Endothelial cell of umbilical vein (primary cell): Measurements from ENCODE around the gene POMC. TPM values are rescaled to one million over a fixed set of nuclear protein-coding genes. Genes with fewer than 3 reads are reported as not detected.

Experiments
- BruUV-seq: library from RNA; stranded (reverse); fragments of 400-500 nt; replicated peaks from 2 replicates; lab custom pipeline; 2021; lab: Mats Ljungman, UMichigan
- CTCF ChIA-PET: fragments of 300-600, 350-600 bp; sonication (Branson Sonifier 250); formaldehyde crosslinking; loops from one replicate; lab custom pipeline; 2021; ENCODE audit warnings: antibody characterized with exemption, inconsistent platforms; lab: Charles Lee
- POLR2A ChIA-PET: fragments of 300-600, 350-600 bp; sonication (Branson Sonifier 250); formaldehyde crosslinking; loops from one replicate; lab custom pipeline; 2021; ENCODE audit warnings: antibody characterized with exemption, inconsistent platforms; lab: Charles Lee
- DNase-seq: peaks from one replicate; pipeline ENCODE4 v3.0.0-alpha.2; 2011; ENCODE audit warnings: low read depth, low spot score
- FAIRE-seq: peaks from 2 replicates; lab custom pipeline; 2011; peaks lifted over from hg19 to GRCh38; lab: Jason Lieb, UNC
- H2AFZ ChIP-seq: 2 replicates; pipeline ENCODE4 v1.6.0; 2012; ENCODE audit warnings: low read depth, low read length, control low read depth, inconsistent platforms
- H3K27ac ChIP-seq: 2 replicates; pipeline ENCODE4 v1.5.1; 2011; ENCODE audit warnings: low read depth, mild to moderate bottlenecking, control low read depth, low read length, moderate library complexity; ENCODE audit not compliant: insufficient read depth
- H3K27me3 ChIP-seq, 2 experiments: 2 replicates each; pipeline versions ENCODE4 v1.6.0 to v1.6.1; 2011; ENCODE audit warnings: low read length in 2 of 2, mixed read lengths in 1 of 2; ENCODE audit not compliant: control insufficient read depth in 2 of 2, insufficient read depth in 2 of 2
- H3K36me3 ChIP-seq, 2 experiments: 2 replicates in 1 of 2; 3 replicates in 1 of 2; pipeline ENCODE4 v1.5.1; 2011; ENCODE audit warnings: low read length in 2 of 2, mild to moderate bottlenecking in 1 of 2, moderate library complexity in 1 of 2; ENCODE audit not compliant: control insufficient read depth in 2 of 2, insufficient read depth in 2 of 2; ENCODE audit errors: extremely low read depth in 1 of 2
- H3K4me1 ChIP-seq: 3 replicates; pipeline ENCODE4 v1.5.1; 2011; ENCODE audit warnings: mild to moderate bottlenecking, low read length; ENCODE audit not compliant: control insufficient read depth, insufficient read depth; ENCODE audit errors: extremely low read depth
- H3K4me2 ChIP-seq: 2 replicates; pipeline ENCODE4 v1.6.1; 2011; ENCODE audit warnings: low read length, control low read depth, mixed read lengths; ENCODE audit not compliant: insufficient read depth
- H3K4me3 ChIP-seq, 3 experiments: fragments of 200-600 bp in 1 of 3; sonication (generic), shearing (Covaris generic) in 1 of 3; replicated peaks in 1 of 3; 2 replicates each; pipeline ENCODE4 v1.5.1; 2011 to 2016; ENCODE audit warnings: control low read depth in 3 of 3, low read length in 3 of 3, mild to moderate bottlenecking in 2 of 3, inconsistent platforms in 1 of 3, low read depth in 1 of 3, moderate library complexity in 1 of 3; ENCODE audit not compliant: insufficient read depth in 1 of 3
- H3K79me2 ChIP-seq: 2 replicates; pipeline ENCODE4 v1.6.0; 2012; ENCODE audit warnings: low read length, inconsistent platforms; ENCODE audit not compliant: control insufficient read depth, insufficient read depth
- H3K9ac ChIP-seq: replicated peaks from 2 replicates; pipeline ENCODE3; 2011; ENCODE audit warnings: low read length, control low read depth; ENCODE audit not compliant: insufficient read depth; ENCODE audit errors: extremely low read depth
- H3K9me1 ChIP-seq: replicated peaks from 3 replicates; pipeline ENCODE4 v1.6.0; 2011; ENCODE audit warnings: mild to moderate bottlenecking, low read length; ENCODE audit not compliant: control insufficient read depth, insufficient read depth; ENCODE audit errors: extremely low read depth
- H3K9me3 ChIP-seq: replicated peaks from 2 replicates; pipeline ENCODE4 v1.5.1; 2012; ENCODE audit warnings: low read length, inconsistent platforms; ENCODE audit not compliant: control insufficient read depth, insufficient read depth
- H4K20me1 ChIP-seq: replicated peaks from 2 replicates; pipeline ENCODE3; 2011; ENCODE audit warnings: mild to moderate bottlenecking, low read length; ENCODE audit not compliant: control insufficient read depth, insufficient read depth; ENCODE audit errors: extremely low read depth
- EZH2 ChIP-seq: IDR thresholded peaks from 2 replicates; pipeline ENCODE4 v1.6.1; 2012; ENCODE audit warnings: borderline replicate concordance, low read depth, mild to moderate bottlenecking, moderate library complexity, low read length, inconsistent platforms; ENCODE audit not compliant: severe bottlenecking
- FOS ChIP-seq: IDR thresholded peaks from 2 replicates; pipeline ENCODE4 v1.6.1; 2011; ENCODE audit warnings: mild to moderate bottlenecking, low read length, moderate library complexity, borderline replicate concordance; ENCODE audit not compliant: insufficient read depth
- GATA2 ChIP-seq: IDR thresholded peaks from 2 replicates; pipeline ENCODE4 v1.7.0; 2011; ENCODE audit warnings: low read depth, mild to moderate bottlenecking, moderate library complexity, mixed read lengths, low read length; ENCODE audit not compliant: insufficient read length, insufficient read depth
- JUN ChIP-seq: IDR thresholded peaks from 2 replicates; pipeline ENCODE4 v1.6.1; 2011; ENCODE audit warnings: borderline replicate concordance, low read depth; ENCODE audit not compliant: insufficient read length, insufficient read depth
- MYC ChIP-seq: IDR thresholded peaks from one replicate; pipeline ENCODE4 v1.6.1; 2011; ENCODE audit warnings: mild to moderate bottlenecking, low read depth, low read length
- POLR2A ChIP-seq: IDR thresholded peaks from 2 replicates; pipeline ENCODE4 v1.6.1; 2012; ENCODE audit warnings: low read depth, mild to moderate bottlenecking, control low read depth, low read length
- POLR2AphosphoS5 ChIP-seq: IDR thresholded peaks from 2 replicates; pipeline ENCODE4 v1.6.1; 2012; ENCODE audit warnings: low read depth, mild to moderate bottlenecking, control low read depth, low read length, moderate library complexity; ENCODE audit not compliant: insufficient read depth
- dilution Hi-C: fragments of 300-500 bp; cut with MboI; formaldehyde crosslinking; loops from one replicate; pipeline ENCODE4 v1.15.0; 2019; ENCODE audit warnings: low sequenced_read_pairs; ENCODE audit not compliant: extremely low pct_ligation_motif_present
- intact Hi-C: fragments of 100-400 bp; cut with micrococcal nuclease; formaldehyde crosslinking; loops from one replicate; pipeline ENCODE4 v1.10.0; 2022
- polyA plus RNA-seq, 4 experiments: library from polyadenylated mRNA; depleted of rRNA in 3 of 4; stranded (reverse) in 3 of 4; unstranded in 1 of 4; fragments of >200 nt; gene quantifications; 2 replicates each; pipeline versions ENCODE4 v1.2.1 to v1.2.3, GENCODE V29; 2011 to 2012; ENCODE audit warnings: missing spikeins in 1 of 4
- total RNA-seq: library from RNA; stranded (reverse); gene quantifications from 2 replicates; pipeline ENCODE4 v1.2.3, GENCODE V29; 2021
- TF ChIP-seq, protein P1 (sequence below): IDR thresholded peaks from 2 replicates; pipeline ENCODE4 v1.6.1; 2011; ENCODE audit not compliant: insufficient read depth, insufficient read length
- TF ChIP-seq, protein P2 (sequence below), 2 donors: IDR thresholded peaks; 1 replicate in 1 of 2; 2 replicates in 1 of 2; pipeline ENCODE4 v1.5.1; 2011; ENCODE audit warnings: low read length in 2 of 2, mild to moderate bottlenecking in 2 of 2, moderate library complexity in 2 of 2, control low read depth in 1 of 2, inconsistent platforms in 1 of 2, low read depth in 1 of 2; ENCODE audit not compliant: insufficient read depth in 1 of 2; ENCODE audit errors: extremely low read depth in 1 of 2

POMC gene
- total and polyA plus RNA-seq, 2 donors (not counting 3 experiments of a cell fraction or from before 2014, with no cell fraction given): 2.4 to 2.7 TPM

DNA sequence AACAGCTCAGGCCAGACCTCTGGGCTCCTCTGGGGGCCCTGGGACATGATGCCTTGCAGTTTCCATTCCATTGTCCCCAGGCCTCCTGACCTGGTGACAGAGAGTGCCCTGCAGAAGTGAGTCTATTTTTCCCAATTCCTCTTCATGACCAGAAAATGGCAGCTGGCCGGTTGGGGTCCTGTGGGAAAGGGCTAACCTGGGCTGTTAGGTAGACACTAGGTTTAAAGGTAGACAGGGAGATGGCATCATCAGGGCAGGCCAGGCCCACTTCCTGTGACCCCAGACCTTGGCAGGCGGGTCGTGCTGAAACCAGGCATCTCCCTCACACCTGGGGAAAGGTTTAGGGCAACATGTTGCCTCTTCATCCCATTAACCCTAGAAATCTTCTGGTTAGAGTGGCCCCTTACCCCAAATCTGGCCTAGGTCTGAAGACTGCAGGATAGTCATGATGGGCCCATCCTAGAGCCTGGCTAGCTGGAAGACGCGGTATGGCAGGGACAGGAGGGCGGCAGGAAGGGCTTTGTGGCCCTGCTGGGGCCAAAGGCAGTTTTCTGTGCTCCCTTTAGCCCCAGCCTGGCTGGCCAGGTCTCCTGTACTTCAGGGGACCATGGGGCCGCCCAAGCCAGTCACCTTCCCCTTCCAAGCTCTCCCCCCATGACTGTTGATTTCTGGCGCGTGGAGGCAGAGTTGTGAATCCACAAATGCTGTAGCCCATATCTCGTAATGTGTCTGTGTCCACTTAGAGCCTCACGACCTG lies 10.1 kb downstream of the POMC start:
- H3K9me1 ChIP-seq: no peaks in the 10 kb centered on the region
- no peak overlapping the region for H2AFZ ChIP-seq
- H3K9ac ChIP-seq: no peak overlapping the region
- no peaks in the 10 kb centered on the region for H3K79me2 ChIP-seq
- H3K9me3 ChIP-seq: no peaks in the 10 kb centered on the region
- TF ChIP-seq, protein P1, sequence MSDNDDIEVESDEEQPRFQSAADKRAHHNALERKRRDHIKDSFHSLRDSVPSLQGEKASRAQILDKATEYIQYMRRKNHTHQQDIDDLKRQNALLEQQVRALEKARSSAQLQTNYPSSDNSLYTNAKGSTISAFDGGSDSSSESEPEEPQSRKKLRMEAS: no peak
- no peak for TF ChIP-seq MYC
- peaks cover 4 to 6% of the 10 kb centered on the region in 2 experiments for H3K27me3 ChIP-seq
- DNase-seq: no peak
- no peaks in the 10 kb centered on the region for H3K4me1 ChIP-seq
- POLR2A ChIA-PET: no interaction called here
- dilution Hi-C loops (no loop called here), intact Hi-C loops (no loop called here)
- no peaks in the 10 kb centered on the region for H4K20me1 ChIP-seq
- no TSS peak for BruUV-seq
- H3K4me2 ChIP-seq: no peak overlapping the region
- no peaks in the 10 kb centered on the region for H3K36me3 ChIP-seq
- no peak for FAIRE-seq
- no peak overlapping the region for H3K4me3 ChIP-seq
- CTCF ChIA-PET: interaction anchor here (0.9 kb wide), 1 partner anchor 8 kb away, joined by 3 read pairs; no protein-coding TSS in a partner anchor
- no peak overlapping the region for H3K27ac ChIP-seq

DNA sequence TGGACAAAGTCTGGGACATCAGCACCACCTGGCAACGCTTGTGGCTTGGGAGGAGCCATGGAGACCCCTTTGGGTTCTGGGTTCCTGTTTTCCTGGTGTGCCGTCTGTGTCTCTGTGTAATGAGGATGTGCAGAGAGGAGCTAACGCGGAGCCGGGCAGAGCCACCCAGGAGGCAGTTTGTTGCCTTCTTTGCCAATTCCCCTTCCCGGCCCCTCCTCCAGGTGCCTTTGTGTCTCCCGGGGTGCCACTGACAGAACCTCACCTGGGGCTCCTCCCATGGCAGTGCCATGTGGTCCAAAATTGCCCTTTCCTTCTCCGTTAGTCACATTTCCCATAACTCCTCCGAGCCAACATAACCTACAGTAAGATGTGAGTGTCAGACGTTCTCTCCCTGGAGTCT lies 13.0 kb downstream of the POMC start:
- no TSS peak for BruUV-seq
- no peak for FAIRE-seq

More for the DNA sequence above, 13.0 kb downstream of the POMC start:
- no peaks in the 10 kb centered on the region for H4K20me1 ChIP-seq
- H3K9ac ChIP-seq: no peak overlapping the region
- intact Hi-C loops (no loop called here), dilution Hi-C loops (no loop called here)
- H3K27me3 ChIP-seq: peaks cover 0 to 2% of the 10 kb centered on the region in 2 experiments
- H3K4me1 ChIP-seq: no peaks in the 10 kb centered on the region
- H3K27ac ChIP-seq: no peak overlapping the region
- POLR2A ChIA-PET: no interaction called here
- TF ChIP-seq JUN (no peak), POLR2AphosphoS5 (no peak), EZH2 (no peak), POLR2A (no peak), GATA2 (no peak), FOS (no peak), MYC (no peak)
- TF ChIP-seq, protein P2, sequence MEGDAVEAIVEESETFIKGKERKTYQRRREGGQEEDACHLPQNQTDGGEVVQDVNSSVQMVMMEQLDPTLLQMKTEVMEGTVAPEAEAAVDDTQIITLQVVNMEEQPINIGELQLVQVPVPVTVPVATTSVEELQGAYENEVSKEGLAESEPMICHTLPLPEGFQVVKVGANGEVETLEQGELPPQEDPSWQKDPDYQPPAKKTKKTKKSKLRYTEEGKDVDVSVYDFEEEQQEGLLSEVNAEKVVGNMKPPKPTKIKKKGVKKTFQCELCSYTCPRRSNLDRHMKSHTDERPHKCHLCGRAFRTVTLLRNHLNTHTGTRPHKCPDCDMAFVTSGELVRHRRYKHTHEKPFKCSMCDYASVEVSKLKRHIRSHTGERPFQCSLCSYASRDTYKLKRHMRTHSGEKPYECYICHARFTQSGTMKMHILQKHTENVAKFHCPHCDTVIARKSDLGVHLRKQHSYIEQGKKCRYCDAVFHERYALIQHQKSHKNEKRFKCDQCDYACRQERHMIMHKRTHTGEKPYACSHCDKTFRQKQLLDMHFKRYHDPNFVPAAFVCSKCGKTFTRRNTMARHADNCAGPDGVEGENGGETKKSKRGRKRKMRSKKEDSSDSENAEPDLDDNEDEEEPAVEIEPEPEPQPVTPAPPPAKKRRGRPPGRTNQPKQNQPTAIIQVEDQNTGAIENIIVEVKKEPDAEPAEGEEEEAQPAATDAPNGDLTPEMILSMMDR (IDR thresholded peaks at IDR 0.05; ENCODE audit: extremely low read depth in 1 of 2, insufficient read depth in 1 of 2, low read depth in 1 of 2, low read length in 2 of 2): no peak
- TF ChIP-seq, protein P1: no peak
- no peak overlapping the region for H3K4me2 ChIP-seq
- no peaks in the 10 kb centered on the region for H3K9me3 ChIP-seq
- no peak overlapping the region for H2AFZ ChIP-seq
- no peaks in the 10 kb centered on the region for H3K9me1 ChIP-seq
- CTCF ChIA-PET: interaction anchor here (0.6 to 2.2 kb wide), 3 partner anchors 26 to 180 kb away, joined by 3 to 7 read pairs (median 4); no protein-coding TSS in a partner anchor
- no peak for DNase-seq
- H3K36me3 ChIP-seq: no peaks in the 10 kb centered on the region
- H3K4me3 ChIP-seq: no peak overlapping the region
- H3K79me2 ChIP-seq: no peaks in the 10 kb centered on the region
